Keratinocyte (primary cell): ENCODE data around the gene GNAL. TPM values are rescaled to one million over a fixed set of nuclear protein-coding genes. Genes with fewer than 3 reads are reported as not detected.

Experiments
- DNase-seq: peaks from one replicate; pipeline ENCODE4 v3.0.0-alpha.2; 2011; ENCODE audit warnings: low read depth, missing footprints, low spot score
- FAIRE-seq: peaks from 2 replicates; lab custom pipeline; 2011; peaks lifted over from hg19 to GRCh38; lab: Jason Lieb, UNC
- H2AFZ ChIP-seq: 2 replicates; pipeline ENCODE4 v1.6.0; 2012; ENCODE audit warnings: low read length, control low read depth, inconsistent platforms; ENCODE audit not compliant: control insufficient read depth
- H3K27ac ChIP-seq: 2 replicates; pipeline ENCODE4 v1.5.1; 2011; ENCODE audit warnings: low read length; ENCODE audit not compliant: control insufficient read depth, insufficient read depth
- H3K27me3 ChIP-seq: 3 replicates; pipeline ENCODE4 v1.6.0; 2011; ENCODE audit warnings: low read length; ENCODE audit not compliant: control insufficient read depth, insufficient read depth; ENCODE audit errors: extremely low read depth
- H3K36me3 ChIP-seq, 2 experiments: 2 replicates in 1 of 2; 3 replicates in 1 of 2; pipeline ENCODE4 v1.5.1; 2011; ENCODE audit warnings: low read length in 2 of 2, mild to moderate bottlenecking in 1 of 2; ENCODE audit not compliant: control insufficient read depth in 2 of 2, insufficient read depth in 2 of 2; ENCODE audit errors: extremely low read depth in 1 of 2
- H3K4me1 ChIP-seq: 3 replicates; pipeline ENCODE4 v1.5.1; 2011; ENCODE audit warnings: low read length; ENCODE audit not compliant: control insufficient read depth, insufficient read depth; ENCODE audit errors: extremely low read depth
- H3K4me2 ChIP-seq: 3 replicates; pipeline ENCODE4 v1.6.0; 2011; ENCODE audit warnings: low read depth, low read length; ENCODE audit not compliant: control insufficient read depth, insufficient read depth; ENCODE audit errors: extremely low read depth
- H3K4me3 ChIP-seq, 3 experiments: fragments of 200-600 bp in 1 of 3; sonication (generic) in 1 of 3; 2 replicates in 2 of 3; 3 replicates in 1 of 3; pipeline ENCODE4 v1.5.1; 2011 to 2016; ENCODE audit warnings: low read length in 3 of 3, mild to moderate bottlenecking in 3 of 3, control low read depth in 2 of 3, inconsistent platforms in 1 of 3, low read depth in 1 of 3, mixed read lengths in 1 of 3, mixed run types in 1 of 3, moderate library complexity in 1 of 3; ENCODE audit not compliant: control insufficient read depth in 2 of 3, insufficient read depth in 2 of 3; ENCODE audit errors: extremely low read depth in 1 of 3
- H3K79me2 ChIP-seq: 2 replicates; pipeline ENCODE4 v1.6.0; 2012; ENCODE audit warnings: low read length; ENCODE audit not compliant: control insufficient read depth, insufficient read depth
- H3K9ac ChIP-seq: 3 replicates; pipeline ENCODE4 v1.6.0; 2011; ENCODE audit warnings: low read length; ENCODE audit not compliant: control insufficient read depth, insufficient read depth; ENCODE audit errors: extremely low read depth
- H3K9me1 ChIP-seq: 3 replicates; pipeline ENCODE4 v1.6.0; 2011; ENCODE audit warnings: low read length; ENCODE audit not compliant: control insufficient read depth, insufficient read depth; ENCODE audit errors: extremely low read depth
- H3K9me3 ChIP-seq: 2 replicates; pipeline ENCODE4 v1.5.1; 2012; ENCODE audit warnings: low read depth, low read length; ENCODE audit not compliant: control insufficient read depth
- H4K20me1 ChIP-seq: 3 replicates; pipeline ENCODE4 v1.6.0; 2011; ENCODE audit warnings: low read length; ENCODE audit not compliant: control insufficient read depth, insufficient read depth; ENCODE audit errors: extremely low read depth
- CTCF ChIP-seq, 3 experiments: IDR thresholded peaks in 1 of 3; conservative IDR thresholded peaks in 1 of 3; optimal IDR thresholded peaks in 1 of 3; 2 replicates in 2 of 3; 3 replicates in 1 of 3; pipeline versions ENCODE3 to v1.5.1; 2011; ENCODE audit warnings: low read length in 3 of 3, mild to moderate bottlenecking in 3 of 3, moderate library complexity in 2 of 3, control low read depth in 1 of 3, inconsistent platforms in 1 of 3; ENCODE audit not compliant: insufficient read depth in 2 of 3; ENCODE audit errors: extremely low read depth in 1 of 3
- EZH2 ChIP-seq: IDR thresholded peaks from one replicate; pipeline ENCODE4 v1.6.1; 2012; ENCODE audit warnings: inconsistent platforms, mild to moderate bottlenecking, low read length, moderate library complexity
- dilution Hi-C: fragments of 300-500 bp; cut with MboI; formaldehyde crosslinking; loops from one replicate; pipeline ENCODE4 v1.7.0; 2020; ENCODE audit warnings: low sequenced_read_pairs; ENCODE audit not compliant: extremely low pct_ligation_motif_present
- polyA plus RNA-seq, 5 experiments: library from polyadenylated mRNA; depleted of rRNA in 3 of 5; stranded (reverse) in 3 of 5; stranded (forward) in 1 of 5; unstranded in 1 of 5; fragments of >200 nt; gene quantifications; 1 replicate in 1 of 5; 2 replicates in 3 of 5; 3 replicates in 1 of 5; pipeline versions ENCODE4 v1.2.1 to v1.2.3, GENCODE V29; 2011 to 2012; ENCODE audit warnings: missing spikeins in 2 of 5, low read depth in 1 of 5, low replicate concordance in 1 of 5

GNAL gene
- polyA plus RNA-seq, 1 donor (not counting 4 experiments of a cell fraction or from before 2014, with no cell fraction given), result 30.0 TPM

GRCh38 chr18:11749305-11749704, 60.2 kb downstream of the GNAL start:
- Histone ChIP-seq H3K79me2 (no peaks in the 10 kb centered on the region), H3K9me3 (no peaks in the 10 kb centered on the region), H3K27ac (no peak overlapping the region), H3K4me1 (no peaks in the 10 kb centered on the region), H3K9me1 (no peaks in the 10 kb centered on the region), H3K36me3 (no peaks in the 10 kb centered on the region), H3K9ac (no peak overlapping the region), H3K4me3 (no peak overlapping the region), H4K20me1 (no peaks in the 10 kb centered on the region), H3K27me3 (peaks cover 21% of the 10 kb centered on the region), H2AFZ (no peak overlapping the region), H3K4me2 (no peak overlapping the region)
- dilution Hi-C loops, result no loop called here
- DNase-seq (no peak), FAIRE-seq (no peak)
- TF ChIP-seq CTCF (optimal IDR thresholded peaks at IDR 0.05 in 1 of 3, IDR thresholded peaks at IDR 0.05 in 1 of 3, conservative IDR thresholded peaks at IDR 0.05 in 1 of 3; ENCODE audit: extremely low read depth in 1 of 3, insufficient read depth in 2 of 3, low read length in 3 of 3) (no peak), EZH2 (no peak)

- H3K4me1 ChIP-seq, result no peaks in the 10 kb centered on the region
- H2AFZ ChIP-seq, result no peak overlapping the region
- H3K79me2 ChIP-seq, result no peaks in the 10 kb centered on the region
- no peaks in the 10 kb centered on the region for H3K9me1 ChIP-seq
- no peak overlapping the region for H3K9ac ChIP-seq
- DNase-seq (no peak), FAIRE-seq (no peak)
- H4K20me1 ChIP-seq, result no peaks in the 10 kb centered on the region
- no peak for TF ChIP-seq EZH2
- TF ChIP-seq CTCF (optimal IDR thresholded peaks at IDR 0.05 in 1 of 3, IDR thresholded peaks at IDR 0.05 in 1 of 3, conservative IDR thresholded peaks at IDR 0.05 in 1 of 3; ENCODE audit: extremely low read depth in 1 of 3, insufficient read depth in 2 of 3, low read length in 3 of 3), result no peak
- H3K27ac ChIP-seq, result no peak overlapping the region
- H3K4me3 ChIP-seq, result no peak overlapping the region
- no peak overlapping the region for H3K4me2 ChIP-seq
- H3K27me3 ChIP-seq, result peaks cover 21% of the 10 kb centered on the region
- H3K36me3 ChIP-seq, result no peaks in the 10 kb centered on the region
- H3K9me3 ChIP-seq, result no peaks in the 10 kb centered on the region
- dilution Hi-C loops, result no loop called here
Observed at GRCh38 chr18:11750171-11750570, 61.1 kb downstream of the GNAL start.
